Colonic mucosa (tissue), 4 donors: ENCODE measurements around the gene TMEM14C. TPM values are rescaled to one million over a fixed set of nuclear protein-coding genes. Genes with fewer than 3 reads are reported as not detected.
"Not testable (repeated sequence)": the region's sequence is repeated elsewhere in the genome, so short reads cannot be mapped to it uniquely, and the experiment has no call there.

Source experiments
- DNase-seq: peaks from one replicate; pipeline ENCODE4 v3.0.0-alpha.2; 2020
- H3K27ac ChIP-seq: fragments of 200-600 bp; one replicate; pipeline ENCODE4 v1.8.0; 2021
- H3K27me3 ChIP-seq: fragments of 200-600 bp; one replicate; pipeline ENCODE4 v1.8.0; 2021
- H3K36me3 ChIP-seq: fragments of 200-600 bp; one replicate; pipeline ENCODE4 v1.8.0; 2021
- H3K4me1 ChIP-seq: fragments of 200-600 bp; one replicate; pipeline ENCODE4 v1.8.0; 2021; ENCODE audit warnings: mild to moderate bottlenecking
- H3K4me3 ChIP-seq: fragments of 200-600 bp; one replicate; pipeline ENCODE4 v1.8.0; 2021
- H3K9ac ChIP-seq, 2 donors: one replicate each; pipeline ENCODE4 v1.7.0; 2013; ENCODE audit warnings: control low read depth in 2 of 2, low read depth in 2 of 2, low read length in 2 of 2
- H3K9me3 ChIP-seq: fragments of 200-600 bp; one replicate; pipeline ENCODE4 v1.8.0; 2021
- intact Hi-C: fragments of 100-400 bp; cut with DNase I; formaldehyde crosslinking; loops from one replicate; pipeline ENCODE4 v1.14.1; 2022
- total RNA-seq, 2 donors: library from RNA; stranded (reverse); fragmentation: NEBNext Ultra II Directional in 1 of 2; extraction: Animal tissue kit (Norgen Biotek cat#: 25700) in 1 of 2; gene quantifications; one replicate each; pipeline ENCODE4 v1.2.1, GENCODE V29; 2021
- TF ChIP-seq, protein P1 (sequence below): fragments of 200-600 bp; IDR thresholded peaks from one replicate; pipeline ENCODE4 v1.8.0; 2022; ENCODE audit warnings: antibody characterized with exemption, mild to moderate bottlenecking
- donor health status: healthy.
- donor health status: DM: no; HTN: no; CAD: no.
- donor health status: DM: no; HTN: no; CAD: no.

TMEM14C gene
- total RNA-seq, 2 donors from 2014 or later: 63.4 to 86.8 TPM

- DNase-seq: no peak
- TF ChIP-seq, protein P1, sequence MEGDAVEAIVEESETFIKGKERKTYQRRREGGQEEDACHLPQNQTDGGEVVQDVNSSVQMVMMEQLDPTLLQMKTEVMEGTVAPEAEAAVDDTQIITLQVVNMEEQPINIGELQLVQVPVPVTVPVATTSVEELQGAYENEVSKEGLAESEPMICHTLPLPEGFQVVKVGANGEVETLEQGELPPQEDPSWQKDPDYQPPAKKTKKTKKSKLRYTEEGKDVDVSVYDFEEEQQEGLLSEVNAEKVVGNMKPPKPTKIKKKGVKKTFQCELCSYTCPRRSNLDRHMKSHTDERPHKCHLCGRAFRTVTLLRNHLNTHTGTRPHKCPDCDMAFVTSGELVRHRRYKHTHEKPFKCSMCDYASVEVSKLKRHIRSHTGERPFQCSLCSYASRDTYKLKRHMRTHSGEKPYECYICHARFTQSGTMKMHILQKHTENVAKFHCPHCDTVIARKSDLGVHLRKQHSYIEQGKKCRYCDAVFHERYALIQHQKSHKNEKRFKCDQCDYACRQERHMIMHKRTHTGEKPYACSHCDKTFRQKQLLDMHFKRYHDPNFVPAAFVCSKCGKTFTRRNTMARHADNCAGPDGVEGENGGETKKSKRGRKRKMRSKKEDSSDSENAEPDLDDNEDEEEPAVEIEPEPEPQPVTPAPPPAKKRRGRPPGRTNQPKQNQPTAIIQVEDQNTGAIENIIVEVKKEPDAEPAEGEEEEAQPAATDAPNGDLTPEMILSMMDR: no peak
- H3K9ac ChIP-seq: peak overlapping the region; percentile 71 to 95
- H3K27ac ChIP-seq: no peak overlapping the region
- peak overlapping the region; percentile 50 for H3K4me3 ChIP-seq
- intact Hi-C loops: no loop called here
- no peaks in the 10 kb centered on the region for H3K9me3 ChIP-seq
- H3K27me3 ChIP-seq: no peaks in the 10 kb centered on the region
- H3K36me3 ChIP-seq: no peaks in the 10 kb centered on the region
- H3K4me1 ChIP-seq: peaks cover 4% of the 10 kb centered on the region
Observed at GRCh38 chr6:10719296-10719963, 3.4 kb upstream of the TMEM14C start.

DNA sequence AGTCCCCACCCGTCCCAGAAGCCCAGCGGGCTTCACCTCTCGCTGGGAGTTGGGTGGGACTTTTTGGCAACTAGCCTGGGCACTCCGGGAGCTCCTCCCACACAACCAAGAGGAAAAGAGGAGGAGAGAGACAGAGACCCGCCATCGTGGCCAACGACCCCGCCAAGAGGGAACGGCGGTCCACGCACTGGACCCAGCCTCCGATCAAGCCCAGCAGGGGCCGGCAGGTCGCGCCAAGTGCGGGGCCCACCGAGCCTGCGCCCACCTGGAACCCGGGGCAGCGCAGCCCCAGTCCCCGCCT is 3.0 kb upstream of the TMEM14C start:
- no peaks in the 10 kb centered on the region for H3K36me3 ChIP-seq
- H3K4me1 ChIP-seq: peaks cover 4% of the 10 kb centered on the region
- H3K4me3 ChIP-seq: peak overlapping the region; percentile 50
- H3K9ac ChIP-seq: peak overlapping the region; percentile 71 to 95
- TF ChIP-seq, protein P1: no peak
- DNase-seq: peak; percentile 78
- H3K27ac ChIP-seq: peak overlapping the region; percentile 75
- intact Hi-C loops: no loop called here
- H3K9me3 ChIP-seq: no peaks in the 10 kb centered on the region
- H3K27me3 ChIP-seq: no peaks in the 10 kb centered on the region

- no peaks in the 10 kb centered on the region for H3K36me3 ChIP-seq
- H3K9ac ChIP-seq: peak overlapping the region; percentile 71 to 95
- H3K9me3 ChIP-seq: no peaks in the 10 kb centered on the region
- TF ChIP-seq, protein P1: no peak
- peaks cover 4% of the 10 kb centered on the region for H3K4me1 ChIP-seq
- peak overlapping the region; percentile 75 for H3K27ac ChIP-seq
- DNase-seq: peak; percentile 74
- H3K27me3 ChIP-seq: no peaks in the 10 kb centered on the region
- peak overlapping the region; percentile 50 for H3K4me3 ChIP-seq
- intact Hi-C loops: no loop called here
Observed at GRCh38 chr6:10720265-10720959, 2.5 kb upstream of the TMEM14C start.

DNA sequence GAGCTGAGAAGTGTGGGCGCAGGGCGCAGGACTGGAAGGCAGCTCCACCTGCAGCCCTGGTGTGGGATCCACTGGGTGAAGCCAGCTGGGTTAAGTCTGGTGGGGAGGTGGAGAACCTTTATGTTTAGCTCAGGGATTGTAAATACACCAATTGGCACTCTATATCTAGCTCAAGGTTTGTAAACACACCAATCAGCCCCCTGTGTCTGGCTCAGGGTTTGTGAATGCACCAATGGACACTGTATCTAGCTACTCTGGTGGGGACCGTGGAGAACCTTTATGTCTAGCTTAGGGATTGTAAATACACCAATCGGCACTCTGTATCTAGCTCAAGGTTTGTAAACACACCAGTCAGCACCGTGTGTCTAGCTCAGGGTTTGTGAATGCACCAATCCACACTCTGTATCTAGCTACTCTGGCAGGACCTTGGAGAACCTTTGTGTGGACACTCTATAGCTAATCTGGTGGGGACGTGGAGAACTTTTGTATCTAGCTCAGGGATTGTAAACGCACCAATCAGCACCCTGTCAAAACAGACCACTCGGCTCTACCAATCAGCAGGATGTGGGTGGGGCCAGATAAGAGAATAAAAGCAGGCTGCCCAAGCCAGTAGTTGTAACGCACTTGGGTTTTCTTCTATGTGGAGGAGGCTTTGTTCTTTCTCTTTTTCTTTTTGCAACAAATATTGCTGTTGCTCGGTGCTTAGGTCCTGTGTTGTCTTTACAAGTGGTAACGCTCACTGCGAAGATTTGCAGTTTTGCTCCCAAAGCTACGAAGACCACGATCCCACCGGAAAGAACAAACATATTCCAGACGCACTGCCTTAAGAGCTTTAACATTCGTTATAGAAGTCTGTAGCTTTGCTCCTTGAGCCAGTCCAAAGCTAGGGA is 1.7 kb upstream of the TMEM14C start:
- peak overlapping the region; percentile 50 for H3K4me3 ChIP-seq
- peak; percentile 44 for DNase-seq
- peak overlapping the region; percentile 75 for H3K27ac ChIP-seq
- H3K9me3 ChIP-seq, H3K4me1 ChIP-seq, H3K27me3 ChIP-seq, H3K36me3 ChIP-seq, intact Hi-C loops: not testable (repeated sequence)
- H3K9ac ChIP-seq: peak overlapping the region in 1 of 2 donors; percentile 95

DNA sequence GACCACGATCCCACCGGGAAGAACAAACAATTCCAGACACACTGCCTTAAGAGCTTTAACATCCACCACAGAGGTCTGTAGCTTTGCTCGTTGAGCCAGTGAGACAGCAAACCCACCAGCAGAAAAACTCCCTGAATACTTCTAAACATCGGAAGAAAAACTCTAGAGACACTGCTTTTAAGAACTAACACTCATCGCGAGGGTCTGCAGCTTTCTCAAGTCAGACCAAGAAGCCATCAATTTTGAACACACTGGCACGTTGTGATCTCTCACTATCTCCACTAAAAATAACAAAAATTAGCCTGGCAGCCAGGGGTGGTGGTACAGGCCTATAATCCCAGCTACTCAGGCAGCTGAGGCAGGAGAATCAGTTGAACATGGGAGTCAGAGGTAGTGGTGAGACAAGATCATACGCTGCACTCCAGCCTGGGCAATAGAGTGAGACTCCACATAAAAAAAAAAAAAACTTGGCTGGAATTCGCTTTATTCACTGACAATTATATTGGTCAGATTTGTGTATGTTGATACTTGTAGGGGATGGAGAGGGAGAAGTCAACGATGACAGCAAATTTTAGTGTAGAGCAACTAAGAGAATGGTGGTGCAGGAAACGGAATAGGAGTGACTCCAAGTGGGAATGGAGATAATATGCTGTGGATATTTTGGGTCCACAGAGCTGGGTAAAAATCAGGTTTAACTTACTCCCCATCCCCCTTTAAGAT is 860 bp upstream of the TMEM14C start:
- Histone ChIP-seq H3K27ac (peak overlapping the region; percentile 90), H3K36me3 (no peaks in the 10 kb centered on the region), H3K27me3 (no peaks in the 10 kb centered on the region), H3K9me3 (no peaks in the 10 kb centered on the region), H3K4me1 (peaks cover 4% of the 10 kb centered on the region), H3K9ac (peak overlapping the region; percentile 36 to 81), H3K4me3 (peak overlapping the region; percentile 63)
- intact Hi-C loops: no loop called here
- TF ChIP-seq, protein P1: no peak
- no peak for DNase-seq
